SK-N-SH (cell line): ENCODE results near the gene FBXO17.

Source experiments
- CHD2 ChIP-seq: fragments of 150-350 bp; IDR thresholded peaks from 2 replicates; pipeline ENCODE4 v1.6.1; 2018; ENCODE audit warnings: low read length; ENCODE audit not compliant: partially characterized antibody
- EZH2phosphoT487 ChIP-seq: fragments of 200-600 bp; sonication (generic); IDR thresholded peaks from 2 replicates; pipeline ENCODE4 v1.6.1; 2017; ENCODE audit warnings: low read depth, mixed run types, mild to moderate bottlenecking, antibody characterized with exemption, moderate library complexity, borderline replicate concordance
- FOXM1 ChIP-seq: IDR thresholded peaks from 2 replicates; pipeline ENCODE4 v1.4.0; 2012; ENCODE audit warnings: low read depth, mild to moderate bottlenecking
- REST ChIP-seq: IDR thresholded peaks from 2 replicates; pipeline ENCODE4 v1.6.1; 2012; ENCODE audit warnings: mild to moderate bottlenecking, low read depth, low read length, moderate library complexity
- SMC3 ChIP-seq: IDR thresholded peaks from 2 replicates; pipeline ENCODE4 v1.6.1; 2012; ENCODE audit warnings: low read depth, low read length, improper control_type of control experiment
- TEAD4 ChIP-seq: IDR thresholded peaks from 2 replicates; pipeline ENCODE4 v1.4.0; 2012; ENCODE audit warnings: mild to moderate bottlenecking, borderline replicate concordance; ENCODE audit not compliant: insufficient read depth
- YY1 ChIP-seq: IDR thresholded peaks from 2 replicates; pipeline ENCODE4 v1.4.0; 2012; ENCODE audit warnings: low read depth, mild to moderate bottlenecking
- TF ChIP-seq, protein P1 (sequence below): fragments of 200-600 bp; sonication (generic); IDR thresholded peaks from 2 replicates; pipeline ENCODE4 v1.6.1; 2017; ENCODE audit warnings: antibody characterized with exemption, mild to moderate bottlenecking, moderate library complexity

DNA sequence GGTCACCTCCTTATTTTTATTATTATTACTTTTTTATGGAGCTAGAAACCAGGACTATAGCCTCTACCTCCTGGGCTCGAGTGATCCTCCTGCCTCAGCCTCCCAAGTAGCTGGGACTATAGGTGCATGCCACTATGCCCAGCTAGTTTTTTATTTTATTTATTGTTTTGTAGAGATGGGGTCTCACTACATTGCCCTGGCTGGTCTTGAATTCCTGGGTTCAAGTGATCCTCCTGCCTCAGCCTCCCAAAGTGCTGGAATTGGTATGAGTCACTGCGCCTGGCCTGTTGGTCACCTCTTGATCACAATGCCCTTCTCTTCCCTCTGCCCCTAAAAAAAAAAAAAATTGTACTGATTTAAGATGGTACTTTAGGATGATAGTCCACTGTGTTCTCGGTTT, 24.4 kb downstream of the FBXO17 start:
- TF ChIP-seq, protein P1, sequence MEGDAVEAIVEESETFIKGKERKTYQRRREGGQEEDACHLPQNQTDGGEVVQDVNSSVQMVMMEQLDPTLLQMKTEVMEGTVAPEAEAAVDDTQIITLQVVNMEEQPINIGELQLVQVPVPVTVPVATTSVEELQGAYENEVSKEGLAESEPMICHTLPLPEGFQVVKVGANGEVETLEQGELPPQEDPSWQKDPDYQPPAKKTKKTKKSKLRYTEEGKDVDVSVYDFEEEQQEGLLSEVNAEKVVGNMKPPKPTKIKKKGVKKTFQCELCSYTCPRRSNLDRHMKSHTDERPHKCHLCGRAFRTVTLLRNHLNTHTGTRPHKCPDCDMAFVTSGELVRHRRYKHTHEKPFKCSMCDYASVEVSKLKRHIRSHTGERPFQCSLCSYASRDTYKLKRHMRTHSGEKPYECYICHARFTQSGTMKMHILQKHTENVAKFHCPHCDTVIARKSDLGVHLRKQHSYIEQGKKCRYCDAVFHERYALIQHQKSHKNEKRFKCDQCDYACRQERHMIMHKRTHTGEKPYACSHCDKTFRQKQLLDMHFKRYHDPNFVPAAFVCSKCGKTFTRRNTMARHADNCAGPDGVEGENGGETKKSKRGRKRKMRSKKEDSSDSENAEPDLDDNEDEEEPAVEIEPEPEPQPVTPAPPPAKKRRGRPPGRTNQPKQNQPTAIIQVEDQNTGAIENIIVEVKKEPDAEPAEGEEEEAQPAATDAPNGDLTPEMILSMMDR: no peak
- TF ChIP-seq FOXM1: no peak
- TF ChIP-seq EZH2phosphoT487: no peak
- no peak for TF ChIP-seq SMC3
- TF ChIP-seq REST: no peak
- no peak for TF ChIP-seq YY1
- TF ChIP-seq CHD2: no peak
- no peak for TF ChIP-seq TEAD4
